OCI-M1 (cell line): Measurements from ENCODE around the gene ACTL10.

Experiments
- DNase-seq: peaks from one replicate; lab custom pipeline; 2025; lab: John Stamatoyannopoulos, UW

The ACTL10 gene

GRCh38 chr20:33664085-33664761, 2.5 kb upstream of the ACTL10 start:
- no peak for DNase-seq

- no peak for DNase-seq
Observed at GRCh38 chr20:33664762-33665144, 2.0 kb upstream of the ACTL10 start.

- no peak for DNase-seq
Observed at GRCh38 chr20:33667245-33667675, 517 bp downstream of the ACTL10 start.

GRCh38 chr20:33667676-33668465, 1.1 kb downstream of the ACTL10 start:
- peak; percentile 79 for DNase-seq

- DNase-seq = no peak
Observed at GRCh38 chr20:33668466-33669155, 1.9 kb downstream of the ACTL10 start.

GRCh38 chr20:33669224-33669623, 2.5 kb downstream of the ACTL10 start:
- DNase-seq = no peak

GRCh38 chr20:33669873-33670640, 3.3 kb downstream of the ACTL10 start:
- DNase-seq = no peak

- no peak for DNase-seq
Observed at GRCh38 chr20:33670715-33671499, 4.2 kb downstream of the ACTL10 start.

- DNase-seq = no peak
Observed at GRCh38 chr20:33671573-33672288, 5.0 kb downstream of the ACTL10 start.

GRCh38 chr20:33672426-33673113, 5.8 kb downstream of the ACTL10 start:
- peak; percentile 11 for DNase-seq

GRCh38 chr20:33673114-33673409, 6.3 kb downstream of the ACTL10 start:
- DNase-seq = no peak

GRCh38 chr20:33673410-33674293, 6.9 kb downstream of the ACTL10 start:
- peak; percentile 28 for DNase-seq

GRCh38 chr20:33674294-33675135, 7.8 kb downstream of the ACTL10 start, which contains the start of gene NECAB3:
TSS of gene NECAB3 (minus strand) at chr20:33674428. CDS start at chr20:33674352, 76 bp downstream.
- DNase-seq = peak; percentile 88

GRCh38 chr20:33675136-33675959, 8.6 kb downstream of the ACTL10 start:
- no peak for DNase-seq

GRCh38 chr20:33676121-33676520, 9.4 kb downstream of the ACTL10 start:
- no peak for DNase-seq

GRCh38 chr20:33676652-33677645, 10.2 kb downstream of the ACTL10 start:
- DNase-seq = no peak
